GM21737 (cell line): ENCODE measurements around the gene HNRNPR.
"Not testable (repeated sequence)": the region's sequence is repeated elsewhere in the genome, so short reads cannot be mapped to it uniquely, and the experiment has no call there.

Experiments
- ATAC-seq: cut with Tn5 transposase; IDR thresholded peaks from one replicate; pipeline ENCODE4 v1.9.1; 2021; ENCODE audit warnings: mild to moderate bottlenecking, moderate library complexity; ENCODE audit not compliant: unreplicated experiment

HNRNPR gene

GRCh38 chr1:23331713-23332112 is 12.4 kb downstream of the HNRNPR start:
- ATAC-seq, result no peak

- no peak for ATAC-seq
Measured at GRCh38 chr1:23330846-23331245, 13.2 kb downstream of the HNRNPR start.

- no peak for ATAC-seq
Measured at GRCh38 chr1:23325393-23325792, 18.7 kb downstream of the HNRNPR start.

GRCh38 chr1:23322770-23323169 is 21.3 kb downstream of the HNRNPR start:
- no peak for ATAC-seq

- ATAC-seq, result not testable (repeated sequence)
Measured at GRCh38 chr1:23310280-23310679, 33.8 kb downstream of the HNRNPR start.

- no peak for ATAC-seq
Measured at GRCh38 chr1:23304140-23304620, 39.9 kb downstream of the HNRNPR start.

GRCh38 chr1:23303524-23303923 is 40.6 kb downstream of the HNRNPR start:
- no peak for ATAC-seq

- no peak for ATAC-seq
Measured at GRCh38 chr1:23296931-23297330, 47.2 kb downstream of the HNRNPR start.

- no peak for ATAC-seq
Measured at GRCh38 chr1:23291706-23292105, 52.4 kb downstream of the HNRNPR start.

GRCh38 chr1:23290836-23291565 is 53.1 kb downstream of the HNRNPR start:
- no peak for ATAC-seq

GRCh38 chr1:23288671-23289070 is 55.4 kb downstream of the HNRNPR start:
- no peak for ATAC-seq

GRCh38 chr1:23288201-23288600 is 55.9 kb downstream of the HNRNPR start:
- no peak for ATAC-seq

GRCh38 chr1:23286401-23286800 is 57.7 kb downstream of the HNRNPR start:
- no peak for ATAC-seq

GRCh38 chr1:23283667-23284602 is 60.1 kb downstream of the HNRNPR start:
- ATAC-seq, result no peak

GRCh38 chr1:23282957-23283356 is 61.1 kb downstream of the HNRNPR start:
- no peak for ATAC-seq

GRCh38 chr1:23278717-23279116 is 65.4 kb downstream of the HNRNPR start:
- ATAC-seq, result no peak

GRCh38 chr1:23276531-23276930 is 67.6 kb downstream of the HNRNPR start:
- no peak for ATAC-seq

GRCh38 chr1:23274134-23274505 is 70.0 kb downstream of the HNRNPR start:
- ATAC-seq, result no peak

- ATAC-seq, result no peak
Measured at GRCh38 chr1:23273450-23274133, 70.5 kb downstream of the HNRNPR start.

GRCh38 chr1:23263380-23263887 is 80.7 kb downstream of the HNRNPR start:
- no peak for ATAC-seq

GRCh38 chr1:23258082-23258481 is 86.0 kb downstream of the HNRNPR start:
- ATAC-seq, result not testable (repeated sequence)
